Measurements from ENCODE around the gene FAM118B. TPM values are rescaled to one million over a fixed set of nuclear protein-coding genes. Genes with fewer than 3 reads are reported as not detected.

The FAM118B gene
- 40.1 and 45.3 TPM in 2 replicates for polyA plus RNA-seq

GRCh38 chr11:126211236-126212088 lies at the start of gene FAM118B, which contains the start of gene RPUSD4:
Gene FAM118B (plus strand): TSS chr11:126211782. CDS start chr11:126235002, 23,220 bp downstream.
Gene RPUSD4 (minus strand): TSS chr11:126211650. CDS start chr11:126211638, 12 bp downstream.

GRCh38 chr11:126268708-126269579 lies 57.4 kb downstream of the FAM118B start, which contains the start of the genes FOXRED1 and SRPRA:
Gene FOXRED1 (plus strand): TSS chr11:126269154. CDS start chr11:126269207, 53 bp downstream.
Gene SRPRA (minus strand): TSS chr11:126268895. CDS start chr11:126268804, 91 bp downstream.

GRCh38 chr11:126282736-126283591 lies 71.4 kb downstream of the FAM118B start, which contains the start of gene TIRAP:
Gene TIRAP (plus strand): TSS chr11:126283093. CDS start chr11:126290895, 7,802 bp downstream.

GRCh38 chr11:126303623-126304456 lies 92.3 kb downstream of the FAM118B start, which contains the start of gene DCPS:
Gene DCPS (plus strand): TSS chr11:126304060. CDS start chr11:126304081, 21 bp downstream.

Other genes starting within 250 kb of the FAM118B start
- 0.55 and 2.4 TPM in 2 replicates for gene CDON, start 148.9 kb upstream of the FAM118B start, polyA plus RNA-seq
- 10.3 and 12.9 TPM in 2 replicates for gene RPUSD4, start 132 bp upstream of the FAM118B start, polyA plus RNA-seq
- gene SRPRA, start 57.1 kb downstream of the FAM118B start, polyA plus RNA-seq = 48.2 and 48.5 TPM in 2 replicates
- gene FOXRED1, start 57.4 kb downstream of the FAM118B start, polyA plus RNA-seq = 19.4 and 23.0 TPM in 2 replicates
- 0.59 and 1.5 TPM in 2 replicates for gene TIRAP, start 71.3 kb downstream of the FAM118B start, polyA plus RNA-seq
- gene DCPS, start 92.3 kb downstream of the FAM118B start, polyA plus RNA-seq = 2.2 and 7.1 TPM in 2 replicates
- gene ST3GAL4, start 143.9 kb downstream of the FAM118B start, polyA plus RNA-seq = 0.38 TPM in 1 of 2 replicates, not detected in the other

Measured in Purkinje cell (primary cell).